ENCODE measurements around the gene C11orf87. TPM values are rescaled to one million over a fixed set of nuclear protein-coding genes. Genes with fewer than 3 reads are reported as not detected.

C11orf87 gene
- total and polyA plus RNA-seq, 2 donors (not counting 1 experiment from before 2014, with no cell fraction given) = not detected

- intact Hi-C loops (cut with micrococcal nuclease) = no loop called here
- H3K27ac Mint-ChIP-seq = no peak overlapping the region
- H3K4me3 ChIP-seq (ENCODE audit: control extremely low read depth in 1 of 5, extremely low read depth in 1 of 5, insufficient read depth in 1 of 5, low read depth in 2 of 5, low read length in 4 of 5) = no peak overlapping the region
- TF ChIP-seq EZH2 (IDR thresholded peaks at IDR 0.05; ENCODE audit: borderline replicate concordance, insufficient read depth, low read depth, low read length, poor library complexity, severe bottlenecking) (no peak), CTCF (IDR thresholded peaks at IDR 0.05) (no peak)
- H3K9me3 ChIP-seq (ENCODE audit: control extremely low read depth in 1 of 3, control insufficient read depth in 2 of 3, insufficient read depth in 1 of 3, low read length in 2 of 3) = peaks cover 0 to 2% (median 0%) of the 10 kb centered on the region in 3 donors
- no peak overlapping the region for H3K4me2 ChIP-seq (replicated peaks; ENCODE audit: low read depth, low read length, poor library complexity, severe bottlenecking)
- no peak overlapping the region for H3K9ac ChIP-seq (ENCODE audit: low read length)
- H3K4me3 Mint-ChIP-seq = no peak overlapping the region
- ChIA-PET POLR2A (no interaction called here), CTCF (no interaction called here)
- no peaks in the 10 kb centered on the region for H3K4me1 Mint-ChIP-seq
- DNase-seq = no peak
- H3K79me2 ChIP-seq (ENCODE audit: control insufficient read depth, insufficient read depth, low read length) = no peaks in the 10 kb centered on the region
- no peak overlapping the region for H3K27ac ChIP-seq (ENCODE audit: low read length in 2 of 2)
- ATAC-seq (ENCODE audit: low read depth) = no peak
- WGBS (ENCODE audit: insufficient coverage) = no CpG with 5 or more reads among the region's 2 CpGs
- H3K27me3 Mint-ChIP-seq = no peaks in the 10 kb centered on the region
- H3K9me3 Mint-ChIP-seq (ENCODE audit: insufficient read depth) = peaks cover 7% of the 10 kb centered on the region
- no peaks in the 10 kb centered on the region for H3K4me1 ChIP-seq (ENCODE audit: control insufficient read depth in 2 of 2, insufficient read depth in 2 of 2, low read length in 2 of 2)
- no peaks in the 10 kb centered on the region for H3K36me3 ChIP-seq (replicated peaks in 1 of 2; ENCODE audit: control extremely low read depth in 1 of 2, control insufficient read depth in 1 of 2, extremely low read depth in 1 of 2, insufficient read depth in 2 of 2, low read length in 1 of 2)
- no peaks in the 10 kb centered on the region for H4K20me1 ChIP-seq (ENCODE audit: control insufficient read depth, insufficient read depth, low read length, poor library complexity, severe bottlenecking)
- H2AFZ ChIP-seq (ENCODE audit: insufficient read depth, low read depth, low read length, poor library complexity, severe bottlenecking) = no peak overlapping the region
- H3K27me3 ChIP-seq (replicated peaks in 1 of 4; ENCODE audit: control extremely low read depth in 1 of 4, control insufficient read depth in 3 of 4, insufficient read depth in 4 of 4, low read length in 3 of 4) = no peaks in the 10 kb centered on the region
Measured at GRCh38 chr11:109390752-109391151, 31.2 kb upstream of the C11orf87 start.

GRCh38 chr11:109401545-109401944 lies 20.4 kb upstream of the C11orf87 start:
- no peaks in the 10 kb centered on the region for H3K4me1 Mint-ChIP-seq
- no peaks in the 10 kb centered on the region for H3K27me3 ChIP-seq (replicated peaks in 1 of 4; ENCODE audit: control extremely low read depth in 1 of 4, control insufficient read depth in 3 of 4, insufficient read depth in 4 of 4, low read length in 3 of 4)
- no peaks in the 10 kb centered on the region for H3K79me2 ChIP-seq (ENCODE audit: control insufficient read depth, insufficient read depth, low read length)
- no peaks in the 10 kb centered on the region for H3K9me3 ChIP-seq (ENCODE audit: control extremely low read depth in 1 of 3, control insufficient read depth in 2 of 3, insufficient read depth in 1 of 3, low read length in 2 of 3)
- POLR2A ChIA-PET = no interaction called here
- no peak overlapping the region for H3K4me2 ChIP-seq (replicated peaks; ENCODE audit: low read depth, low read length, poor library complexity, severe bottlenecking)
- no peaks in the 10 kb centered on the region for H3K4me1 ChIP-seq (ENCODE audit: control insufficient read depth in 2 of 2, insufficient read depth in 2 of 2, low read length in 2 of 2)
- TF ChIP-seq CTCF (IDR thresholded peaks at IDR 0.05) (no peak), EZH2 (IDR thresholded peaks at IDR 0.05; ENCODE audit: borderline replicate concordance, insufficient read depth, low read depth, low read length, poor library complexity, severe bottlenecking) (no peak)
- no CpG with 5 or more reads among the region's 3 CpGs for WGBS (ENCODE audit: insufficient coverage)
- no peak overlapping the region for H3K4me3 ChIP-seq (ENCODE audit: control extremely low read depth in 1 of 5, extremely low read depth in 1 of 5, insufficient read depth in 1 of 5, low read depth in 2 of 5, low read length in 4 of 5)
- peaks cover 2% of the 10 kb centered on the region for H3K9me3 Mint-ChIP-seq (ENCODE audit: insufficient read depth)
- no peak overlapping the region for H3K9ac ChIP-seq (ENCODE audit: low read length)
- CTCF ChIA-PET = no interaction called here
- H3K27me3 Mint-ChIP-seq = no peaks in the 10 kb centered on the region
- intact Hi-C loops (cut with micrococcal nuclease) = no loop called here
- H3K27ac ChIP-seq (ENCODE audit: low read length in 2 of 2) = no peak overlapping the region
- no peaks in the 10 kb centered on the region for H4K20me1 ChIP-seq (ENCODE audit: control insufficient read depth, insufficient read depth, low read length, poor library complexity, severe bottlenecking)
- H2AFZ ChIP-seq (ENCODE audit: insufficient read depth, low read depth, low read length, poor library complexity, severe bottlenecking) = no peak overlapping the region
- DNase-seq (no peak), ATAC-seq (ENCODE audit: low read depth) (no peak)
- H3K27ac Mint-ChIP-seq = no peak overlapping the region
- H3K36me3 ChIP-seq (replicated peaks in 1 of 2; ENCODE audit: control extremely low read depth in 1 of 2, control insufficient read depth in 1 of 2, extremely low read depth in 1 of 2, insufficient read depth in 2 of 2, low read length in 1 of 2) = no peaks in the 10 kb centered on the region
- H3K4me3 Mint-ChIP-seq = no peak overlapping the region
